ENCODE measurements around the gene EFHD2.

DNA sequence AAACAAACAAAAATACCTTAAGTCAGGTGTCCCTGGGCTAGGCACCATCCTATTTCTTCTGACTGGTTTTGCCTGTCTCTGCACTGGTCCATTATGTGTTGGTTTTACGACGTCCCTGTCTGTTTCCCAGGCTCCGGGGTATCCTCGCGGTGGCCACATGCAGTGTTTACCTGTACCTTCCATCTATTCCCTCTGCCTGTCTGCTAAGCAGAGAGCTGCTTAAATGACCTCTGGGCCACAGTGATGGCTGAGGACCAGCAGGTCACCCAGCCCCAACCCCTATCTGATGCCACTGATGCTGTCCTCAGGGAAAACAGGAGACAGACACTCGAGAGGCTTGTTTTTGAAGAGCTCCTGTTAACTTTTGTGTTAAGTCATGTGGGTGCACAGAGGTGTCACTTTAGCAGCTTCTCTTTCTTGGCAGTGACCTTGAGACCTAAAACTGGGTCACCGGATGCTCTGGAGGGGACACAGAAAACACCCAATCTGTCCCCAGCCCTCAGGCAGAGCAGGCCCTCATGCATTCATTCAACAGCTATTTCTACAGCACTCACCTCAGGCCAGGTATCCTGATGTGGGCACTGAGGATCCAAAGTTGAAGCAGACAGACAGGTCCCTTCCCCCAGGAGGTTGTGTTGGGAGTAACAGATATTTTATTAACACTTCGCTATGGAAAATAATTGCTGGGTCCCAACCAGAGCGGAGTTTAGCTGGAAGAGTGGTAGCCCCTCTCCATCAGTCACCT is 4.4 kb upstream of the EFHD2 start:
- TF ChIP-seq, protein P1, sequence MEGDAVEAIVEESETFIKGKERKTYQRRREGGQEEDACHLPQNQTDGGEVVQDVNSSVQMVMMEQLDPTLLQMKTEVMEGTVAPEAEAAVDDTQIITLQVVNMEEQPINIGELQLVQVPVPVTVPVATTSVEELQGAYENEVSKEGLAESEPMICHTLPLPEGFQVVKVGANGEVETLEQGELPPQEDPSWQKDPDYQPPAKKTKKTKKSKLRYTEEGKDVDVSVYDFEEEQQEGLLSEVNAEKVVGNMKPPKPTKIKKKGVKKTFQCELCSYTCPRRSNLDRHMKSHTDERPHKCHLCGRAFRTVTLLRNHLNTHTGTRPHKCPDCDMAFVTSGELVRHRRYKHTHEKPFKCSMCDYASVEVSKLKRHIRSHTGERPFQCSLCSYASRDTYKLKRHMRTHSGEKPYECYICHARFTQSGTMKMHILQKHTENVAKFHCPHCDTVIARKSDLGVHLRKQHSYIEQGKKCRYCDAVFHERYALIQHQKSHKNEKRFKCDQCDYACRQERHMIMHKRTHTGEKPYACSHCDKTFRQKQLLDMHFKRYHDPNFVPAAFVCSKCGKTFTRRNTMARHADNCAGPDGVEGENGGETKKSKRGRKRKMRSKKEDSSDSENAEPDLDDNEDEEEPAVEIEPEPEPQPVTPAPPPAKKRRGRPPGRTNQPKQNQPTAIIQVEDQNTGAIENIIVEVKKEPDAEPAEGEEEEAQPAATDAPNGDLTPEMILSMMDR (conservative IDR thresholded peaks at IDR 0.05) = no peak
- TF ChIP-seq EZH2 (IDR thresholded peaks at IDR 0.05; ENCODE audit: low read depth) = no peak

Measured in PC-9 (cell line).